Thoracic aorta endothelial cell (primary cell): ENCODE data around the gene GALC. TPM values are rescaled to one million over a fixed set of nuclear protein-coding genes. Genes with fewer than 3 reads are reported as not detected.

Experiments
- small RNA-seq: library from RNA; depleted of rRNA; stranded (forward); fragments of <200 nt; gene quantifications from one replicate; pipeline ENCODE3, GENCODE V24; 2012
- total RNA-seq: library from RNA; depleted of rRNA; stranded (reverse); fragments of >200 nt; gene quantifications from 2 replicates; pipeline ENCODE4 v1.2.3, GENCODE V29; 2012

The GALC gene
- 20.5 and 25.3 TPM in 2 replicates for total RNA-seq

DNA sequence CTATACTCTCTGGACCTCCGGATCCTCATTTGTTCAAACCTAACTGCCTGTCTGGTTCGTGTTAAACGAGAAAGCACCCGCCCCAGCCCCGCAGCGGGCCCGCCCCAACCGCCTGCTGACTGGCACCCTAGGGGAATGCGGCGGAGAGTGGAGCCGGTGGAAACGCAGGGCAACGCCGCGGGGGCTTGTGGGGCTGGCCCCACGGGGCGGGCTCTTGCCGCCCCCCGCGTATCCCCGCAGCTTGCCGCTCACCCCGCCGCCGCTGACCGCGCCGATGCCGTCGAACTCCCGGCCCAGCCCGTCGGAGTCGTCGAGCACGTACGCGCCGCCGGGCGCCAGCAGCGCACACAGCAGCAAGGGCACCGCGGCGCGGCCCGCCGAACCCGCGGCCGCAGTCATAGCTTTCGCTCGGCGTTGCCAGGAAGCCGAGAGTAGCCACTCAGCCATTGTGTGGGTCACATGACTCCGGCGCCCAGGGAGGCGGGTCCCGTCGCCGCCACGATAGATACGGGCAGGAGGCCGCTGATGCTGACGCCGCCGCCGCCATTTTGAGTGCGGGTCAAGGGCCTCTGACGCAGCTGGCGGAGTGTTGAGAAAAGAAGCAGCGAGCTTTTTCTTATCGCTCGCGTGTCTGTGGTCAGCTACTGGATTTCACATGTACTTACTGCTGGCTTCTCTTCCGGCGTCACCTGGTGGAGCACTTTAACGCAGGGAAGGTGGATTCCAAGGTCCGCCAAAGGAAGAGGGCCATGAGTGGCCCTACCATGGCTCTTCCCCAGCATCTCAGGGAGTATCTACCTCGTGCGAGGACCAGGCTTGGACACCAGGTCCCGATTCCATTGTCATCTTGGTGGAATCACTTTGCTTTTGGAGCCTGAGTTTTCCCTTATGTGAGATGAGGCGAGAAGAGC is at the start of gene GALC:
TSS of gene GALC (minus strand) at position 465 of the 911 bp plus-strand sequence. CDS start at position 447, 18 bp downstream.

DNA sequence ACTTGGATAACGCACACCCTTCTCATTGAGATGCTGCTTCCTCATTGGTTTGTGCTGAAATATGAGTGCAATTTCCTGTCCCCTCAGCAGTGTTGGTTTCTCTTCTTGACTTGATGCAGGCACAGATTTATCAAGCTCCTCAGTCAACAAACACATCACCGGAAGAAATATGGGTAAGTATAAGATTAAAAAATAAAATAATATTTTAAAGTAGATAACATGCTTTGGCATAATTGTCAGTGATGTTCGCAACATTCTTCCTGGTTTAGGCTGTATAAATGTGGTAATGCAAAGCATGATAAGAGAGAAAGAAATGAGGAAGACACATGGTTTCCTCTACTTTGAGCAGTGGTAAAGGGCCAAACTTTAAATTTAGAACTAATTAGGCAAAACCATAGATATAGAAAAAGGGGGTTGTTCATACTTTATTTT is 12.1 kb upstream of the GALC start, which contains the start of gene GPR65:
TSS of gene GPR65 (plus strand) at position 86 of the 432 bp plus-strand sequence. CDS start 5,713 bp downstream, outside the sequence.

Small RNAs within 50 kb of the gene (small RNA-seq; reads per million reads assigned to genes)
- not detected for gene RNU6-835P

Other genes with a start within 250 kb of the GALC start
- 0.07 and 0.27 TPM in 2 replicates for gene GPR65, start 12.0 kb upstream of the GALC start, total RNA-seq